Amniotic stem cell (primary cell): Measurements from ENCODE around the gene ACSM5.
"Not testable (repeated sequence)": the region's sequence is repeated elsewhere in the genome, so short reads cannot be mapped to it uniquely, and the experiment has no call there.

Experiments used
- DNase-seq: peaks from one replicate; lab custom pipeline; 2025; lab: John Stamatoyannopoulos, UW

Gene ACSM5

DNA sequence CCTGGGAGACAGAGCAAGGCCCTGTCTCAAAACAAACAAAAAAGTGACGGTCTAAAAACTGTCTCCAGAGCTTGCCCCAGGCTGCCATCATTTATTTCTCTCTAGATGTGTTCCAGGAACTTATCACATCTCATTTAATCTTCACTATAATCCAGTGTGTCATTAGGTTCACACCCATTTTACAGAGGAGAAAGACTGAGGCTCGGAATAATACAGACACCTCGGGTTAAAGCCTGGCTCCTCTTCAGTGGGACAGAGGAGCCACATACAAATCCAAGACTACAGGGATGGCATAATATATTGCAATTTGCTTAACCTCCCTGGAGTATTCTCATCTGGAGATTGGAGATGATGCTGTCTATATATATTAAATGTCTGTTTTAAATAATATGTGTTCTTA lies 10.7 kb upstream of the ACSM5 start:
- DNase-seq: no peak

GRCh38 chr16:20399185-20399584 lies 10.1 kb upstream of the ACSM5 start:
- no peak for DNase-seq

DNA sequence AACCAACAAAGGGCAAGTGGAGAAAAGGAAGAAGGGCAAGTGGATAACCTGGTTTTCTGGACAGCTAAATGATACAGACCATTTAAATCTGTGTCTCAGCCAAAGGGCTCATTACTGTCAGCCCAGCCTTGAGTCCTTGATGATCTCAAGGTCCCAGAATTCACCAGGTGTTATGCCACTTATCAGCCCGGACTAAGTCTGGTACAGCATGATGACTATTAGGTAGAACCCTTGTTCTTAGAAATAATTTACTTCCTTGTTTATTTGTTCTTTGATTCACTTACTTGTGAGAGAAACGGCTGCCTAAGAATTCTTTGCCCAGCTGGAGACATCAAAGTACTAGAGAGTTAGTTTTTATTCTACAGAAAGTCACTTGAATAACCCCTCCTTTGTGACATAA lies 8.3 kb upstream of the ACSM5 start:
- no peak for DNase-seq

DNA sequence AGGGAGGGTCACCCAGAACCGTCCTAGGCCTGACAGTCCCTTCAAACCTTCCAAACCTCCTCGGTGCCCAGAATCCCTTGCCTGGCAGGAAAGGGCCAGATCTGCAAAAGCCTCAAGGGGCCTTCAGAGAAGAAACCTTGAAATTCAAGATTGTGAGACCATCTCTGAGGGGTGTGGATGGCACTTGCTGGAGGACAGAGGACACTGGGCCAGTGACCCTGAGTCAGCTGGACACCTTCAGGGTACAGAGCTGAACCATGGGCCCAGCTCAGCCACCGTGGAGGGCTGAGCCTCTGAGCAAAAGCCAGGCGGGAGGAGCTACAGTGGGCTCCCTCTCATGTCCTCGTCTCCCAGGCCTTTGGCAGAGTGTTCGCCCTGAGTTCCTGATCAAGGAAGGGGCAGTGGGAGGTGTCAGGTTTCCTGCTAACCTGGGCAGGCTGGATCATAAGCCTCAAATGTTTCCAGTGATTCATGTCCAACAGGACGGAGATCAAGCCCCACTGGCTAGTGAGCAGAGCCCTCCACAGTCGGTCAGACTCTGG lies 7.8 kb upstream of the ACSM5 start:
- DNase-seq: no peak

- no peak for DNase-seq
Measured at GRCh38 chr16:20402651-20403050, 6.7 kb upstream of the ACSM5 start.

- no peak for DNase-seq
Measured at GRCh38 chr16:20404637-20405036, 4.7 kb upstream of the ACSM5 start, which contains the start of gene PDILT. TSS of gene PDILT (minus strand) at chr16:20404737. CDS start at chr16:20399300, 5,437 bp downstream.

DNA sequence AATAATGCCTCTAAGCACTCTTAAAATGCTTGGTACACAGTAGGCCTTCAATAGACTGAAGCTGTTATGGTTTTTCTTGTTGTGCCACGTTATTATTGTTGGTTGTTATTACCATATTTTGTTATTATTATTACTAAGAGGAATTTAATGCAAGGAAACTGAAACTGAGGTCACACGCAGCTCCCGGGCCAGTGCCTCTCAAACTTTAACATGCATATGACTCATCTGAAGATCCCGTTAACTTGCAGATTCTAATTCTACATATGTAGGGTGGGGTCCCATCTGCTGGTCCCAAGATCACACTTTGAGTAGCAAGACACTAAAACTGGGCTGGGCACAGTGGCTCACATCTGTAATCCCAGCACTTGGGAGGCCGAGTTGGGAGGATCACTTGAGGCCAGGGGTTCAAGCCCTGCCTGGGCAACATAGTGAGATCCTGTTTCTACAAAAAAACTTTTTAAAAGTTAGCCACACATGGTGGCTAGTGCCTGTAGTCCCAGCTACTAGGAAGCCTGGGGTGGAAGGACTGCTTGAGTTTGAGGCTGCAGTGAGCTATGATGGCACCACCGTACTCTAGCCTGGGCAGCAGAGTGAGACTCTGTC lies 888 bp downstream of the ACSM5 start:
- DNase-seq: no peak

DNA sequence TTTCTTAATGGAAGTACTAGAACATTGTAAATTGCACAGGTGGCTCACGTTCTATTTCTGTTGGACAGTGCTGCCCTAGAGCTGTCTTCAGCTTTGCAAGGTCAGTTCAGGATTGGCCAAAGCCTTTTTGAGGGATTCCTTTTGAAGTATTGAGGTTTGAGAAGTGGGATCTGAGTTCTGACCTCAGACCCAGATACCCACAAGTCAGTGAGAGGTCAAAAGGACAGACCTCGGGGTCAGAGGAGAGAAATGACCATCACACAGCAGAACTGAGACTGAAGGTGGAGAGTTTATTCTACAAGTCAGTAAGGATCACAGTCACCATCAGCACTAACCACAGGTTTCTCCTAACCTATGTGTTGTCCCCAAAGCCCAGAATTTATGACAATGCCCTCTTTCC lies 1.7 kb downstream of the ACSM5 start:
- no peak for DNase-seq

GRCh38 chr16:20415541-20415940 lies 6.2 kb downstream of the ACSM5 start:
- no peak for DNase-seq

DNA sequence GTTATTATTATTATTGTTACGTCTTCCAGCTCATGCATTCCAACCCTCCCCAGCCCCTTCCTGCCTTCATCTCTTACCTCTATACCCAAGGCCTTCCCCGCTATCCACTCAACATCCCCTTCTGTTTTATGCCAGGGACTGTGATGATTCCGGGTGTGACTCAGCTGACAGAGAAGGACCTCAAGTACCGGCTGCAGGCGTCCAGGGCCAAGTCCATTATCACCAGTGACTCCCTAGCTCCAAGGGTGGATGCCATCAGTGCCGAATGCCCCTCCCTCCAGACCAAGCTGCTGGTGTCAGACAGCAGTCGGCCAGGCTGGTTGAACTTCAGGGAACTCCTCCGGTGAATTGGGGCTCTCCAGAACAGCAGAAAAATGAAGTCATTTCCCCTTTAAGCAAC lies 9.8 kb downstream of the ACSM5 start:
- DNase-seq: not testable (repeated sequence)

- not testable (repeated sequence) for DNase-seq
Measured at GRCh38 chr16:20421748-20422147, 12.4 kb downstream of the ACSM5 start.

- DNase-seq: not testable (repeated sequence)
Measured at GRCh38 chr16:20423772-20424128, 14.4 kb downstream of the ACSM5 start.

GRCh38 chr16:20424129-20424866 lies 15.0 kb downstream of the ACSM5 start:
- DNase-seq: no peak

GRCh38 chr16:20427401-20427797 lies 18.1 kb downstream of the ACSM5 start:
- DNase-seq: not testable (repeated sequence)

DNA sequence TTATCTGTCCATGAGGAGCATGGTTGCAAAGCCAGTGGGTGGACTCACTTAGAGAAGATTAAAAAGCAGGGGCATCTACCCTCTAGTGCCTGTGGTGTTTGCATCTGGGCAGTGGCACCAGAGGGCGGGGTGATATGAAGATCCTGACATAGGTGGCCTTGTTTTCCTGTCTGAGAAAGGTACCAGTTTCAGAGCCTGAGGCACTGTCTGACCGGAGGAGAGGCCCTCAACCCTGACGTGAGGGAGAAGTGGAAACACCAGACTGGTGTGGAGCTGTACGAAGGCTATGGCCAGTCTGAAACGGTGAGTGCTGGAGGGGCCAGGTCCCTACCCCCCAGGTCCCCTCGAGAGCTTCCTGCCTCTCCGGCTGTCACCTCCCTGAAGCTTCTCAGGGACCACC lies 20.2 kb downstream of the ACSM5 start:
- DNase-seq: not testable (repeated sequence)

- DNase-seq: not testable (repeated sequence)
Measured at GRCh38 chr16:20430480-20430879, 21.1 kb downstream of the ACSM5 start.

GRCh38 chr16:20430948-20431347 lies 21.6 kb downstream of the ACSM5 start:
- DNase-seq: no peak

DNA sequence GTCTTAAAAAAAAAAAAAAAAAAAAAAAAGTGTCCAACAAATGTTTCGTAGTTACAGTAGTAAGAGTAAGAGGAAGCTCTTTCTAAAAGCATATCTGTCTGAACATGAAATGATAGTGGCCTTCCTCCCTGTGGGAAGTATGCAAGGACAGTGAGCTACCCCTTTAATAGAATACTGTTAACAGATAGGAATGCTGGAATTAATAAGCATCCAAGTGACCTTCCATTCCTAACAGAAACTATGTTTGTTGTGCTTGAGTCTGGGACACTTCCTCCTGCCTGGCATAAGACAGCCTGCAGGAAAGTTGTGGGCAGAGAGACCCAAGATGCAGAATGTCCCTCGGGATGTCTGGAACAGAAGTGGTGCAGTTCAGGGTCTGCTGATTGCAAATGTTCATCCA lies 29.6 kb downstream of the ACSM5 start:
- DNase-seq: not testable (repeated sequence)

DNA sequence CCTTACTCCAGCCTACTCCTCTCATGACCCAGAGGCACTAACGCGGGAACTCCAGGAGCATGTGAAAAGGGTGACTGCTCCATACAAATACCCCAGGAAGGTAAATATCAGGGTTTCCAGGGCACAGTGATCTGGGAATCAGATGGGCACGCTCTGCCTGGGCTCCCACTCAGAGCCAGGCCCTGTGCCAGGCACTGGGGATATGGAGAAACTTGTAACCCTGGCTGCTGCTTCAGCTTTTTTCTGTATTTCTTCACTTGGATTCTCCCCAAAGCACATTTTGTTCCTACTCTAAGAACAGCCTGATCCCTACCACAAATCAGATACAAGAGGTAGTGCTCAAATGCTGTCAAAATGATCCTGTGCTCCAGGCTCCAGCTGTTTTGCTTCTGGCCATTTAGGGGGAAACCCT lies 30.5 kb downstream of the ACSM5 start:
- DNase-seq: not testable (repeated sequence)

DNA sequence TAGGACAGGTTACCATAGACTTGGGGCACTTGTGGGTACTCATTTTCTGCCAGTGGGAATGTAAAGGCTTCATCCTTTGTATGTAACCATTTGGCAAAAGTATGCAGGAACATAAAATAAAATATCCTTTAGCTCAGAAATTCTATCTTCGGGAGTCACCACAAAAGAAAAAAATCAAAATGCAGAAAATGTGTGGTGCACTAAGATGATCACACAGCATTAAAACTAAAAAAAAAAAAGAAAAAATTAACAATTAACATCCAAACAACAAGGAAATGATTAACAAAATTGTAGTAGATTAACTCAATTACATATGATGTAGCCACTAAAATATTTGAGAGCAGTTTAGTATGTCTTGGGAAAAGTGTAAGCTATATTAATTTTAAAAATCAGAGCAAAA lies 31.4 kb downstream of the ACSM5 start:
- not testable (repeated sequence) for DNase-seq

DNA sequence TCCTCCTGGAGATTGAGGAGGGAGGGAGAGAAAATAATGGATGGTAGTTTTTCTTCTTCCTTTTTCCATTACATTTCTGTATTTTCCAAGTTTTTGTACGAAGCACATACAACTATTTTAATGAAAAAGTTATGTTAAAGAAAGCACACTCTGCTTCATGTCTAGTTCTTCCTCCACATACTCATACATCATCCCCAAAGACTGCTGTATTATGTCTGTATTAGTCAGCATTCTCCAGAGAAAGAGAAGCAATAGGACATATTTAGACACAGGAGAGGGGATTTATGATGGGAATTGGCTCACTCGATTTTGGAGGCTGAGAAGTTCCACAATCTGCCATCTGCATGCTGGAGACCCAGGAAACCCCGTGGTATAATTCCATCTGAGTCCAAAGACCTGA lies 31.9 kb downstream of the ACSM5 start:
- no peak for DNase-seq

- DNase-seq: not testable (repeated sequence)
Measured at GRCh38 chr16:20441859-20442258, 32.5 kb downstream of the ACSM5 start.

DNA sequence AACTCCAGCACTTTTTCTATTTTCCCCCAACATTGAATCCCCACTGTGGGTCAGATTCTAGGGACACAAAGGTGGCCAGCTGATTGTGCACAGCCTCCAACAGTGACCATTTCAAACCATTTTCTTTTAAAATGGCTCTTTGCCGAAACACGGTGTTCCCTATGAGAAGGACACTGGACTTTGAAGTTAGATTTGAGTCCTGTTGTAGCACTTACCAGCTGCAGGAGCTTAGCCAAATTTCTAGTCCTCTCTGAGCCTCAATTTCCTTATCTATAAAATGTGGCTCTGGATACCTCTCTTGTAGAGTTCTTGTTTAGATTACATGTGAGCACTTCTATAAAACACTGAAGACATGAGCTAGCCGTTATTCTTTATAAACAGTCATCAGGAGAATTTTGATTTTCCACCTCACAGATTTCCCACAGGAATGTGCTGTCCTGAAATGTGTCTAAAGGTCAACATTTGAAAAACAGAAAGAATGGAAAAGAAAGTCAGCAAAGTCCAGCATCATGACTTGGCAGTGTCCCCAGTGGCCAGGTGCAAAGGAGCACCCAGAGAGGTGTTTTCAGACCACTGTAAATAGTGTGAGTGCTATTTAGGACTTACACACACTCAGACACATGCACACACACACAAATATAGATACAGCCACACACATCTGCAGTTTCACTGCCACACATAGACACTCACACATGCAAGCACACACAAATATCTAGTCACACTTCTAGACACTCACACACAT lies 37.5 kb downstream of the ACSM5 start:
- DNase-seq: not testable (repeated sequence)
